ENCODE data around the gene EHHADH. TPM values are rescaled to one million over a fixed set of nuclear protein-coding genes. Genes with fewer than 3 reads are reported as not detected.
"Not testable (repeated sequence)": the region's sequence is repeated elsewhere in the genome, so short reads cannot be mapped to it uniquely, and the experiment has no call there.

The EHHADH gene
- total and polyA plus RNA-seq, 2 donors (not counting 3 experiments of a cell fraction or from before 2014, with no cell fraction given): 1.3 to 5.8 TPM

DNA sequence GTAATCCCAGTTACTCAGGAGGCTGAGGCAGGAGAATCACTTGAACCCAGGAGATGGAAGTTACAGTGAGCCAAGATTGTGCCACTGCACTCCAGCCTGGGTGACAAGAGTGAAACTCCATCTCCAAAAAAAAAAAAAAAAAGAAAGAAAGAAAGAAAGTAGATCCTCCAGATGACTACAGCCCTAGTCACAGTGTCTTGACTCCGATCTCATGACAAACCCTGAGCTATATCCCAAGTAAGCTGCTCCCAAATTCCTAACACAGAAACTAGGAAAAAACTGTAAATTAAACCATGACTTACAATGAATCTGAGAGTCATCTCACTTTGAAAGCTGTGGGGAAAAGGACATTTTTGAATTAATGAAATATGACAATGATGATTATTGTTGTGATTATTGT, 27.3 kb downstream of the EHHADH start:
- H3K9me1 ChIP-seq (replicated peaks; ENCODE audit: control insufficient read depth, extremely low read depth, insufficient read depth, low read length); BruUV-seq (replicated peaks); H3K4me2 ChIP-seq (ENCODE audit: insufficient read depth, low read length); H3K9ac ChIP-seq (replicated peaks; ENCODE audit: extremely low read depth, insufficient read depth, low read length); dilution Hi-C loops (cut with MboI; ENCODE audit: extremely low pct_ligation_motif_present, low sequenced_read_pairs); H3K79me2 ChIP-seq (ENCODE audit: control insufficient read depth, insufficient read depth, low read length); H2AFZ ChIP-seq (ENCODE audit: low read depth, low read length); FAIRE-seq; H4K20me1 ChIP-seq (replicated peaks; ENCODE audit: control insufficient read depth, extremely low read depth, insufficient read depth, low read length); H3K27ac ChIP-seq (ENCODE audit: insufficient read depth, low read depth, low read length); intact Hi-C loops (cut with micrococcal nuclease); DNase-seq (ENCODE audit: low read depth, low spot score); H3K9me3 ChIP-seq (replicated peaks; ENCODE audit: control insufficient read depth, insufficient read depth, low read length); H3K27me3 ChIP-seq (ENCODE audit: control insufficient read depth in 2 of 2, insufficient read depth in 2 of 2, low read length in 2 of 2); H3K4me1 ChIP-seq (ENCODE audit: control insufficient read depth, extremely low read depth, insufficient read depth, low read length); H3K4me3 ChIP-seq (replicated peaks in 1 of 3; ENCODE audit: insufficient read depth in 1 of 3, low read depth in 1 of 3, low read length in 3 of 3); H3K36me3 ChIP-seq (ENCODE audit: control insufficient read depth in 2 of 2, extremely low read depth in 1 of 2, insufficient read depth in 2 of 2, low read length in 2 of 2): not testable (repeated sequence)
- CTCF ChIA-PET: interaction anchor here (0.9 kb wide), 1 partner anchor 50 kb away, joined by 3 read pairs; no protein-coding TSS in a partner anchor
- POLR2A ChIA-PET: interaction anchor here (0.6 kb wide), 1 partner anchor 12 kb away, joined by 3 read pairs; no protein-coding TSS in a partner anchor

DNA sequence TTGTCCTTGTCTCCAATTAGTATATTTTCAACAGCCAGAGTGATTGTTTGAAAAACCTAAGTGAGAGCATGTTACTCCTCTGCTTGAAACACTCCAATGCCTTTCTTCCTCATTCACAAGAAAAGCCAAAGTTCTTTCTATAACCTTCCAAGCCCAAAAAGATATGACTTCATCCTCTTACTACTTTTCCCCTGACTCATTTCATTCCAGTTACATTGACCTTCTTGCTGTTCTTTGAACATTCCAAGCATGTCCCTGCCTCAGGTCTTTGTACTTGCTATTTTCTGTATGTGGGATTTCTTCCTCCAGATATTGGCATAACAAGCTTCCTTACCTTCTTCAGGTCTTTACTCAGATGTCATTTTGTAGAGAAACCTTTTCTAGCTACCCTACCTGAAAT, 28.3 kb downstream of the EHHADH start:
- no peaks in the 10 kb centered on the region for H3K4me1 ChIP-seq (ENCODE audit: control insufficient read depth, extremely low read depth, insufficient read depth, low read length)
- no peak overlapping the region for H3K27ac ChIP-seq (ENCODE audit: insufficient read depth, low read depth, low read length)
- H3K27me3 ChIP-seq (ENCODE audit: control insufficient read depth in 2 of 2, insufficient read depth in 2 of 2, low read length in 2 of 2): no peaks in the 10 kb centered on the region
- no peak for FAIRE-seq
- no peak overlapping the region for H3K4me3 ChIP-seq (replicated peaks in 1 of 3; ENCODE audit: insufficient read depth in 1 of 3, low read depth in 1 of 3, low read length in 3 of 3)
- H2AFZ ChIP-seq (ENCODE audit: low read depth, low read length): no peak overlapping the region
- H3K36me3 ChIP-seq (ENCODE audit: control insufficient read depth in 2 of 2, extremely low read depth in 1 of 2, insufficient read depth in 2 of 2, low read length in 2 of 2): no peaks in the 10 kb centered on the region
- ChIA-PET CTCF (no interaction called here), POLR2A (no interaction called here)
- H3K79me2 ChIP-seq (ENCODE audit: control insufficient read depth, insufficient read depth, low read length): no peaks in the 10 kb centered on the region
- intact Hi-C loops (cut with micrococcal nuclease): no loop called here
- no peaks in the 10 kb centered on the region for H3K9me3 ChIP-seq (replicated peaks; ENCODE audit: control insufficient read depth, insufficient read depth, low read length)
- H4K20me1 ChIP-seq (replicated peaks; ENCODE audit: control insufficient read depth, extremely low read depth, insufficient read depth, low read length): no peaks in the 10 kb centered on the region
- H3K9me1 ChIP-seq (replicated peaks; ENCODE audit: control insufficient read depth, extremely low read depth, insufficient read depth, low read length): no peaks in the 10 kb centered on the region
- no peak overlapping the region for H3K9ac ChIP-seq (replicated peaks; ENCODE audit: extremely low read depth, insufficient read depth, low read length)
- no peak overlapping the region for H3K4me2 ChIP-seq (ENCODE audit: insufficient read depth, low read length)
- BruUV-seq (replicated peaks): no TSS peak
- DNase-seq (ENCODE audit: low read depth, low spot score): no peak
- TF ChIP-seq EZH2 (IDR thresholded peaks at IDR 0.05; ENCODE audit: borderline replicate concordance, low read depth, low read length, severe bottlenecking): no peak
- dilution Hi-C loops (cut with MboI; ENCODE audit: extremely low pct_ligation_motif_present, low sequenced_read_pairs): no loop called here

All from endothelial cell of umbilical vein (primary cell).